Esophagus squamous epithelium (tissue), 5 donors: ENCODE measurements around the gene CAMTA1. TPM values are rescaled to one million over a fixed set of nuclear protein-coding genes. Genes with fewer than 3 reads are reported as not detected.
A peak's percentile ranks its signal among the peaks of the same experiment; 100 is the strongest.

Source experiments
- DNase-seq: peaks from one replicate; lab custom pipeline; 2025; lab: John Stamatoyannopoulos, UW
- H3K27ac ChIP-seq, 4 donors: fragments of 200-600 bp; sonication (generic); one replicate each; pipeline ENCODE4 v1.5.1; 2016 to 2019; ENCODE audit warnings: mild to moderate bottlenecking in 1 of 4
- H3K27me3 ChIP-seq, 4 donors: fragments of 200-600 bp; sonication (generic); 1 replicate in 3 of 4; 2 replicates in 1 of 4; pipeline versions ENCODE4 v1.5.1 to v1.6.0; 2017 to 2021; ENCODE audit warnings: antibody characterized with exemption in 1 of 4
- H3K36me3 ChIP-seq, 3 donors: fragments of 200-600 bp; sonication (generic); one replicate each; pipeline ENCODE4 v1.5.1; 2016 to 2019
- H3K4me1 ChIP-seq, 3 donors: fragments of 200-600 bp; sonication (generic); one replicate each; pipeline ENCODE4 v1.5.1; 2017 to 2019
- H3K4me3 ChIP-seq, 4 donors: fragments of 200-600 bp; sonication (generic); 1 replicate in 3 of 4; 2 replicates in 1 of 4; pipeline ENCODE4 v1.5.1; 2016 to 2019; ENCODE audit warnings: mild to moderate bottlenecking in 2 of 4, moderate library complexity in 1 of 4
- H3K9me3 ChIP-seq, 3 donors: fragments of 200-600 bp; sonication (generic); one replicate each; pipeline ENCODE4 v1.5.1; 2016 to 2019
- POLR2A ChIP-seq, 4 donors: fragments of 450-650 bp; IDR thresholded peaks; one replicate each; pipeline ENCODE4 v1.6.1; 2017; ENCODE audit warnings: antibody characterized with exemption in 4 of 4, mild to moderate bottlenecking in 4 of 4, moderate library complexity in 3 of 4
- WGBS, 2 donors: methylation state at CpG; one replicate each; pipeline ENCODE4 v1.1.5; 2018; 5-methylcytosine and 5-hydroxymethylcytosine counted together
- intact Hi-C: fragments of 100-400 bp; cut with DNase I; formaldehyde crosslinking; loops from one replicate; pipeline ENCODE4 v1.15.0; 2022
- total RNA-seq, 4 donors: library from RNA; depleted of rRNA; stranded (reverse); fragments of >200 nt; gene quantifications; one replicate each; pipeline ENCODE4 v1.1.0, GENCODE V29; 2016
- TF ChIP-seq, protein P1 (sequence below), 6 experiments: fragments of 450-650 bp in 4 of 6; fragments of 200-600 bp in 2 of 6; sonication (generic) in 2 of 6; IDR thresholded peaks; one replicate each; pipeline ENCODE4 v1.5.1; 2016 to 2019; ENCODE audit warnings: antibody characterized with exemption in 6 of 6, mild to moderate bottlenecking in 4 of 6, moderate library complexity in 4 of 6
- donor health status: DM: yes; HTN: yes; CAD: no.

CAMTA1 gene
- total RNA-seq, 4 donors from 2014 or later: 31.3 to 77.4 (median 45.9) TPM

DNA sequence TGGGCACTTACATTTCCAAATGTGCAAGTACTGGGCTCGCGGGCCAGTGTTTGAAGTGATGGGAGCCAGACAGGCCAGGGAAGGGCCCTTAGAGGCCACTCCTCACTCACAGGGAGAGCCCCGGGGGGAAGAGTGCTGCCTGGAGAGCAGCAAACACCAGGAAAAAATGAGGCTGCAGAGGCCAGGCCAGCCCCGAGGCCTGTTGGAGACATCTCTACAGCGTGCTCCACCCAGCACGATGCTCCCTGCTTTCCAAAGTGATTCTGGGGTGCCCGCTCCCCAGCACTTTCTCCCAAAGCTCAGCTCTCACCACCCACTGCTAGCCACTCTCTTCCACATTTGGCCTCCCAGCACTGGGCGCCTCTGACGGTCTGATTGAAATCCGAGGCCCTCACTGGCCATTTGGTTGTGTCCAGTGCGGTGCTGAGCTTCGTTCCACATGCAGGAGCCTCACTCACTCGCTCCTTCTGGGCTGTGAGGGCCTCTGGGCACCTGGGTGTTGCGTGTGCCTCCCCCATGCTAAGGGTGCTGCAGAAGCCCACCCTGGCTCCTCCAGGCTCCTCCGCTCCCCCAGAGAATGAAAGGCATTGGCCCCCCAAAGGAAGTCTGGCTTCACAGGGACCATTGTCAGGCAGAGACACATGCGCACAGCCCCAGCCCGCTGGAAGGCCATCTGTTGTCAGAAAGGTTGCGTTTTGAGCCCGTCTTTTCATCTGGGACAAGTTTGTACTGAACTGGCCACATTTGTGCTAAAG lies 600.4 kb downstream of the CAMTA1 start:
- Histone ChIP-seq H3K4me1 (peaks cover 12 to 33% (median 18%) of the 10 kb centered on the region in 3 donors), H3K9me3 (no peaks in the 10 kb centered on the region), H3K36me3 (no peaks in the 10 kb centered on the region), H3K4me3 (no peak overlapping the region), H3K27me3 (peaks cover 0 to 25% (median 0%) of the 10 kb centered on the region in 4 donors), H3K27ac (no peak overlapping the region)
- WGBS, 2 donors: 89 to 92% methylated on average over 7 to 12 of the region's 19 CpGs
- no peak for DNase-seq
- TF ChIP-seq, protein P1, sequence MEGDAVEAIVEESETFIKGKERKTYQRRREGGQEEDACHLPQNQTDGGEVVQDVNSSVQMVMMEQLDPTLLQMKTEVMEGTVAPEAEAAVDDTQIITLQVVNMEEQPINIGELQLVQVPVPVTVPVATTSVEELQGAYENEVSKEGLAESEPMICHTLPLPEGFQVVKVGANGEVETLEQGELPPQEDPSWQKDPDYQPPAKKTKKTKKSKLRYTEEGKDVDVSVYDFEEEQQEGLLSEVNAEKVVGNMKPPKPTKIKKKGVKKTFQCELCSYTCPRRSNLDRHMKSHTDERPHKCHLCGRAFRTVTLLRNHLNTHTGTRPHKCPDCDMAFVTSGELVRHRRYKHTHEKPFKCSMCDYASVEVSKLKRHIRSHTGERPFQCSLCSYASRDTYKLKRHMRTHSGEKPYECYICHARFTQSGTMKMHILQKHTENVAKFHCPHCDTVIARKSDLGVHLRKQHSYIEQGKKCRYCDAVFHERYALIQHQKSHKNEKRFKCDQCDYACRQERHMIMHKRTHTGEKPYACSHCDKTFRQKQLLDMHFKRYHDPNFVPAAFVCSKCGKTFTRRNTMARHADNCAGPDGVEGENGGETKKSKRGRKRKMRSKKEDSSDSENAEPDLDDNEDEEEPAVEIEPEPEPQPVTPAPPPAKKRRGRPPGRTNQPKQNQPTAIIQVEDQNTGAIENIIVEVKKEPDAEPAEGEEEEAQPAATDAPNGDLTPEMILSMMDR (IDR thresholded peaks at IDR 0.05): no peak
- no peak for TF ChIP-seq POLR2A (IDR thresholded peaks at IDR 0.05)
- intact Hi-C loops: no loop called here

DNA sequence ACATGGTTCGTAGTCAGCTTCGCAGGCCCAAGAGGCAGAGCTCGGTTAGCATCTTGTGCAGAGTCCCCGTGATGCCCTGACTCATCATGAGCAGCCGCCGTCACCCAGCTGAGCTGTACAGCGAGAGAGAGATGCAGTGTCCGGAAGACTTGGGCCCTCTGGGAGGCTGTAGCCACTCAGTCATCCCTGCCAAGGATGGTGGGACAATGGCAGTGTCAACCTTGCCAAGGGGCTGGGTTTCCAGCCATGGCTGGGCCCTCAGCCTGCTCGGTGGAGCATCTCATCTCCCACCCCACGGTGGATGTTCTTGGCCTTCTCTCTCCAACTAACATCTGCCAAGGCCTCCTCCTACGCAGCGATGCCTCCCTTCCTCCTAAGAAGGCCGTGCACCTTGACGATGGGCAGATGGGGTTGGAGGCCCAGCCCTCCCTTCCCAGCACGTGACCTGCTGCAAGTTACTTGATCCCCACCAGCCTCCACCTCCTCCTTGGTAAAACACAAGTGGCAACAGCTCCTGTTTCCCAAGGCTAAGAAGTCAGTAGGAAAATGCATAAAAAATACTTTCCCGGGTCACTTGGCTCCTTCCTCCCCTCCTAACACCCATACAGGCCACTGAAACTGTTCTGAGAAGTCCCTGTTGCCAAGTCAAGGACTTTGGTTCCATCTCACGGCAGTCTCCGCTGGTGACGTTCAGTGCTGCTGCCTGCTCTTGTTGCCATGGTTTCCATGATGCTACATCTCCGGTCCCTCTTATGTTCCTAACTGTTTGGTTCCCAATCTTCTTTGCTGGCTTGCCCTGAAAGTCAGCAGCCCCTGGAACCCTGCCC lies 601.2 kb downstream of the CAMTA1 start:
- no peak for DNase-seq
- intact Hi-C loops: no loop called here
- no peak overlapping the region for H3K4me3 ChIP-seq
- no peak for TF ChIP-seq POLR2A (IDR thresholded peaks at IDR 0.05)
- TF ChIP-seq, protein P1 (IDR thresholded peaks at IDR 0.05): no peak
- peaks cover 12 to 33% (median 18%) of the 10 kb centered on the region in 3 donors for H3K4me1 ChIP-seq
- no peaks in the 10 kb centered on the region for H3K9me3 ChIP-seq
- H3K27ac ChIP-seq: no peak overlapping the region
- no peaks in the 10 kb centered on the region for H3K36me3 ChIP-seq
- peaks cover 0 to 25% (median 0%) of the 10 kb centered on the region in 4 donors for H3K27me3 ChIP-seq
- 76 to 89% methylated on average over 11 to 16 of the region's 20 CpGs for WGBS, 2 donors

DNA sequence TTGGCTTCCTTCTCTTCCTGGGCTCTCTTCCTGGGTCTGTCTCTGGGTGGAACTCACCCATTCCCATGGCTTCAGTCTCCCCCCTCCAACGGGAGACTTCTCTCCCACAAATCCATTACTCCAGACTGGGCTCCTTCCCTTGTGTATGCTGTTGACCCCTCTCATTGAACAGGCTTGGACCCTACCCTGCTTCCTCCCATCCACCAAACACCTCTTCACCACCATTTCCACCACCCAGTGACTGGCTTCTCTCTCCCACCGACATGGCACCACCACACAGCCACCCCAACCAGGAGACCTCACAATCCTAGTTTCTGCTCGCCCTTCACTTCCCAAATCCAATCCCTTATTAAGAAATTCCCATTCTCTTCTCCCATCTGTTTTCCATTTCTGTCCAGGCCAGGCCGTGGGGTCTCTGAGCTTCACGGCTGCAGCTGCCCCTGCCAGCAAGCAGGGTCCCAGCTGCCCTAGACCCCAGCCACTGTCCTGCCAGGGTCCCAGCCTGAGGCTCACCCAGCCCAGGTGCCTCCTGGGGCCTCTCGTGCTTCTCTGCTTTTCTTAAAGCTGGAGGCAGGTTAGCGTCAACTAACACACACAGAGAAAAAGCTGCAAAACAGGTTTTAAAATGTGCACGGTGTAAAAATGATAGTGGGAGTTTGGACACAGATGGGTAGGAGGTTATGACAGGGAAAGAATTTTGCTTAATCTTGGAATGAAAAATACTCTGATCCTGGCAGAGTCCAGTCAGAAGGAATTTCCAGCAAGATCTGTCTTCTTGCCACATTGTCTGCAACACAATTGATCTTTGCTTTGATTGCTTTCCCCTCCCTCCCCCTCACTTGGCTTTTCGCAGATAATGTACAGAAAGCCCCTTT lies 602.0 kb downstream of the CAMTA1 start:
- TF ChIP-seq, protein P1 (IDR thresholded peaks at IDR 0.05): no peak
- no peak for TF ChIP-seq POLR2A (IDR thresholded peaks at IDR 0.05)
- 44 to 54% methylated on average over 7 to 8 of the region's 9 CpGs for WGBS, 2 donors
- Histone ChIP-seq H3K9me3 (no peaks in the 10 kb centered on the region), H3K4me3 (no peak overlapping the region), H3K27me3 (peaks cover 0 to 25% (median 0%) of the 10 kb centered on the region in 4 donors), H3K27ac (no peak overlapping the region), H3K36me3 (no peaks in the 10 kb centered on the region), H3K4me1 (peaks cover 12 to 33% (median 18%) of the 10 kb centered on the region in 3 donors)
- DNase-seq: no peak
- intact Hi-C loops: no loop called here

DNA sequence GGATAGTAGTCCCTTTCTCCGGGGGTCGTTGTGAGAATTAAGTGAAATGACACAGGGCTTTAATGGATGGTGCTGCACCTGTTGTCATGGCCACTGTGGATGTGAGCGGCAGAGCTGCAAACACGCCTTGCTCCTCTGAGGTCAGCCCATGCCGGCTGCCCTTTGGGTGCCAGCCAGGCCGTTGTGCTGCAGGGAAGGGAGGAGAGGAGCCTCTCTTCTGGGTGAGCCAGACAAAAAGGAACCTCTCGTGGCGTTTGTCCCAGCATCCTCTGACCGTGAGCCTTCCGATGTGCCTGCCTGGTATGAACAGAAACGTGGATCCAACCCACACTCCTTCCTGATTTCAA lies 602.9 kb downstream of the CAMTA1 start:
- intact Hi-C loops: no loop called here
- peaks cover 12 to 33% (median 18%) of the 10 kb centered on the region in 3 donors for H3K4me1 ChIP-seq
- no peak overlapping the region for H3K4me3 ChIP-seq
- H3K9me3 ChIP-seq: no peaks in the 10 kb centered on the region
- H3K27me3 ChIP-seq: peaks cover 0 to 25% (median 0%) of the 10 kb centered on the region in 4 donors
- DNase-seq: no peak
- TF ChIP-seq, protein P1 (IDR thresholded peaks at IDR 0.05): no peak
- no peak for TF ChIP-seq POLR2A (IDR thresholded peaks at IDR 0.05)
- 30 to 49% methylated on average over 2 to 5 of the region's 11 CpGs for WGBS, 2 donors
- no peaks in the 10 kb centered on the region for H3K36me3 ChIP-seq
- peak overlapping the region in 3 of 4 donors; percentile 54 to 74 (median 70) for H3K27ac ChIP-seq
